HEK293T (cell line): ENCODE results near the gene KCNE3.

Source experiments
- ARNT ChIP-seq: fragments of 450-650 bp; IDR thresholded peaks from 2 replicates; pipeline ENCODE4 v1.6.1; 2017; ENCODE audit warnings: mild to moderate bottlenecking
- BHLHE40 ChIP-seq: fragments of 450-650 bp; IDR thresholded peaks from 2 replicates; pipeline ENCODE4 v1.6.1; 2016; ENCODE audit warnings: mild to moderate bottlenecking, moderate library complexity, borderline replicate concordance
- SP1 ChIP-seq: fragments of 450-650 bp; IDR thresholded peaks from 2 replicates; pipeline ENCODE4 v1.6.1; 2017
- TF ChIP-seq, protein P1 (sequence below): fragments of 450-650 bp; IDR thresholded peaks from 2 replicates; pipeline ENCODE4 v1.6.1; 2016

DNA sequence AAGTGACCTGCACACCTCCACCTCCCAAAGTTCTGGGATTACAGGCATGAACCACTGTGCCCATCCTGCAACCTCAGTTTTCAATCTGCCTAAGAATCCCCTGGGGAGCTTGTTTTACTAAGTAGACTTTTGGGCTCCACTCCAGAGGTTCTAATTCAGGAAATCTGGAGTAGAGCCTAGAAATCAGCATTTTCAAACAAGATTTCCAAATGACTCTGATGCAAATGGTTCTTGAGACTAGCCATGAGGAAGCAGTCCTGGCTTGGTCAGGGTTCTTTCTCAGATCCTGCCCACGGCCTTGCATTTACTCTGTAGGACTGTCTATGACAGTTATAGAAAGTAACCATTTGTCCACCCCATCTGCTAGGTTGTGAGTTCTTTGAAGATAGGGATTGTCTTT lies 1.6 kb upstream of the KCNE3 start:
- TF ChIP-seq, protein P1, sequence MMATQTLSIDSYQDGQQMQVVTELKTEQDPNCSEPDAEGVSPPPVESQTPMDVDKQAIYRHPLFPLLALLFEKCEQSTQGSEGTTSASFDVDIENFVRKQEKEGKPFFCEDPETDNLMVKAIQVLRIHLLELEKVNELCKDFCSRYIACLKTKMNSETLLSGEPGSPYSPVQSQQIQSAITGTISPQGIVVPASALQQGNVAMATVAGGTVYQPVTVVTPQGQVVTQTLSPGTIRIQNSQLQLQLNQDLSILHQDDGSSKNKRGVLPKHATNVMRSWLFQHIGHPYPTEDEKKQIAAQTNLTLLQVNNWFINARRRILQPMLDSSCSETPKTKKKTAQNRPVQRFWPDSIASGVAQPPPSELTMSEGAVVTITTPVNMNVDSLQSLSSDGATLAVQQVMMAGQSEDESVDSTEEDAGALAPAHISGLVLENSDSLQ = no peak
- TF ChIP-seq SP1 (no peak), ARNT (no peak), BHLHE40 (no peak)
